NOMO-1 (cell line): Measurements from ENCODE around the gene DPYD.

Experiments
- DNase-seq, 2 experiments: peaks; one replicate each; lab custom pipeline; 2025; ENCODE audit not compliant: unreplicated experiment in 2 of 2; lab: John Stamatoyannopoulos, UW

The DPYD gene

GRCh38 chr1:97073936-97074335, 846.9 kb downstream of the DPYD start:
- DNase-seq = no peak

GRCh38 chr1:97073169-97073568, 847.7 kb downstream of the DPYD start:
- no peak for DNase-seq

GRCh38 chr1:97071173-97071572, 849.7 kb downstream of the DPYD start:
- no peak for DNase-seq

- DNase-seq = no peak
Measured at GRCh38 chr1:97070376-97070775, 850.5 kb downstream of the DPYD start.

- DNase-seq = no peak
Measured at GRCh38 chr1:97069312-97069711, 851.5 kb downstream of the DPYD start.

GRCh38 chr1:97066860-97067259, 854.0 kb downstream of the DPYD start:
- DNase-seq = no peak

GRCh38 chr1:97063532-97063931, 857.3 kb downstream of the DPYD start:
- no peak for DNase-seq

- DNase-seq = no peak
Measured at GRCh38 chr1:97061604-97062003, 859.2 kb downstream of the DPYD start.

GRCh38 chr1:97056386-97056785, 864.4 kb downstream of the DPYD start:
- DNase-seq = no peak

- no peak for DNase-seq
Measured at GRCh38 chr1:97053268-97053667, 867.6 kb downstream of the DPYD start.

- DNase-seq = no peak
Measured at GRCh38 chr1:97051823-97052222, 869.0 kb downstream of the DPYD start.

- DNase-seq = no peak
Measured at GRCh38 chr1:97050506-97050905, 870.3 kb downstream of the DPYD start.

- no peak for DNase-seq
Measured at GRCh38 chr1:97047421-97047793, 873.4 kb downstream of the DPYD start.

GRCh38 chr1:97046765-97047420, 873.9 kb downstream of the DPYD start:
- no peak for DNase-seq

GRCh38 chr1:97044159-97044760, 876.6 kb downstream of the DPYD start:
- no peak for DNase-seq

GRCh38 chr1:97042551-97042950, 878.3 kb downstream of the DPYD start:
- no peak for DNase-seq

GRCh38 chr1:97041026-97041425, 879.8 kb downstream of the DPYD start:
- DNase-seq = no peak

- DNase-seq = no peak
Measured at GRCh38 chr1:97038410-97038809, 882.4 kb downstream of the DPYD start.

GRCh38 chr1:97034651-97035050, 886.2 kb downstream of the DPYD start:
- no peak for DNase-seq

- no peak for DNase-seq
Measured at GRCh38 chr1:97033949-97034348, 886.9 kb downstream of the DPYD start.
